Endothelial cell of umbilical vein (primary cell): Measurements from ENCODE around the gene TEAD4. TPM values are rescaled to one million over a fixed set of nuclear protein-coding genes. Genes with fewer than 3 reads are reported as not detected.
A peak's percentile ranks its signal among the peaks of the same experiment; 100 is the strongest.

Experiments used
- BruUV-seq: library from RNA; stranded (reverse); fragments of 400-500 nt; replicated peaks from 2 replicates; lab custom pipeline; 2021; lab: Mats Ljungman, UMichigan
- CTCF ChIA-PET: fragments of 300-600, 350-600 bp; sonication (Branson Sonifier 250); formaldehyde crosslinking; loops from one replicate; lab custom pipeline; 2021; ENCODE audit warnings: antibody characterized with exemption, inconsistent platforms; lab: Charles Lee
- POLR2A ChIA-PET: fragments of 300-600, 350-600 bp; sonication (Branson Sonifier 250); formaldehyde crosslinking; loops from one replicate; lab custom pipeline; 2021; ENCODE audit warnings: antibody characterized with exemption, inconsistent platforms; lab: Charles Lee
- DNase-seq: peaks from one replicate; pipeline ENCODE4 v3.0.0-alpha.2; 2011; ENCODE audit warnings: low read depth, low spot score
- FAIRE-seq: peaks from 2 replicates; lab custom pipeline; 2011; peaks lifted over from hg19 to GRCh38; lab: Jason Lieb, UNC
- H2AFZ ChIP-seq: 2 replicates; pipeline ENCODE4 v1.6.0; 2012; ENCODE audit warnings: low read depth, low read length, control low read depth, inconsistent platforms
- H3K27ac ChIP-seq: 2 replicates; pipeline ENCODE4 v1.5.1; 2011; ENCODE audit warnings: low read depth, mild to moderate bottlenecking, control low read depth, low read length, moderate library complexity; ENCODE audit not compliant: insufficient read depth
- H3K27me3 ChIP-seq, 2 experiments: 2 replicates each; pipeline versions ENCODE4 v1.6.0 to v1.6.1; 2011; ENCODE audit warnings: low read length in 2 of 2, mixed read lengths in 1 of 2; ENCODE audit not compliant: control insufficient read depth in 2 of 2, insufficient read depth in 2 of 2
- H3K36me3 ChIP-seq, 2 experiments: 2 replicates in 1 of 2; 3 replicates in 1 of 2; pipeline ENCODE4 v1.5.1; 2011; ENCODE audit warnings: low read length in 2 of 2, mild to moderate bottlenecking in 1 of 2, moderate library complexity in 1 of 2; ENCODE audit not compliant: control insufficient read depth in 2 of 2, insufficient read depth in 2 of 2; ENCODE audit errors: extremely low read depth in 1 of 2
- H3K4me1 ChIP-seq: 3 replicates; pipeline ENCODE4 v1.5.1; 2011; ENCODE audit warnings: mild to moderate bottlenecking, low read length; ENCODE audit not compliant: control insufficient read depth, insufficient read depth; ENCODE audit errors: extremely low read depth
- H3K4me2 ChIP-seq: 2 replicates; pipeline ENCODE4 v1.6.1; 2011; ENCODE audit warnings: low read length, control low read depth, mixed read lengths; ENCODE audit not compliant: insufficient read depth
- H3K4me3 ChIP-seq, 3 experiments: fragments of 200-600 bp in 1 of 3; sonication (generic), shearing (Covaris generic) in 1 of 3; replicated peaks in 1 of 3; 2 replicates each; pipeline ENCODE4 v1.5.1; 2011 to 2016; ENCODE audit warnings: control low read depth in 3 of 3, low read length in 3 of 3, mild to moderate bottlenecking in 2 of 3, inconsistent platforms in 1 of 3, low read depth in 1 of 3, moderate library complexity in 1 of 3; ENCODE audit not compliant: insufficient read depth in 1 of 3
- H3K79me2 ChIP-seq: 2 replicates; pipeline ENCODE4 v1.6.0; 2012; ENCODE audit warnings: low read length, inconsistent platforms; ENCODE audit not compliant: control insufficient read depth, insufficient read depth
- H3K9ac ChIP-seq: replicated peaks from 2 replicates; pipeline ENCODE3; 2011; ENCODE audit warnings: low read length, control low read depth; ENCODE audit not compliant: insufficient read depth; ENCODE audit errors: extremely low read depth
- H3K9me1 ChIP-seq: replicated peaks from 3 replicates; pipeline ENCODE4 v1.6.0; 2011; ENCODE audit warnings: mild to moderate bottlenecking, low read length; ENCODE audit not compliant: control insufficient read depth, insufficient read depth; ENCODE audit errors: extremely low read depth
- H3K9me3 ChIP-seq: replicated peaks from 2 replicates; pipeline ENCODE4 v1.5.1; 2012; ENCODE audit warnings: low read length, inconsistent platforms; ENCODE audit not compliant: control insufficient read depth, insufficient read depth
- H4K20me1 ChIP-seq: replicated peaks from 2 replicates; pipeline ENCODE3; 2011; ENCODE audit warnings: mild to moderate bottlenecking, low read length; ENCODE audit not compliant: control insufficient read depth, insufficient read depth; ENCODE audit errors: extremely low read depth
- EZH2 ChIP-seq: IDR thresholded peaks from 2 replicates; pipeline ENCODE4 v1.6.1; 2012; ENCODE audit warnings: borderline replicate concordance, low read depth, mild to moderate bottlenecking, moderate library complexity, low read length, inconsistent platforms; ENCODE audit not compliant: severe bottlenecking
- FOS ChIP-seq: IDR thresholded peaks from 2 replicates; pipeline ENCODE4 v1.6.1; 2011; ENCODE audit warnings: mild to moderate bottlenecking, low read length, moderate library complexity, borderline replicate concordance; ENCODE audit not compliant: insufficient read depth
- GATA2 ChIP-seq: IDR thresholded peaks from 2 replicates; pipeline ENCODE4 v1.7.0; 2011; ENCODE audit warnings: low read depth, mild to moderate bottlenecking, moderate library complexity, mixed read lengths, low read length; ENCODE audit not compliant: insufficient read length, insufficient read depth
- JUN ChIP-seq: IDR thresholded peaks from 2 replicates; pipeline ENCODE4 v1.6.1; 2011; ENCODE audit warnings: borderline replicate concordance, low read depth; ENCODE audit not compliant: insufficient read length, insufficient read depth
- MYC ChIP-seq: IDR thresholded peaks from one replicate; pipeline ENCODE4 v1.6.1; 2011; ENCODE audit warnings: mild to moderate bottlenecking, low read depth, low read length
- POLR2A ChIP-seq: IDR thresholded peaks from 2 replicates; pipeline ENCODE4 v1.6.1; 2012; ENCODE audit warnings: low read depth, mild to moderate bottlenecking, control low read depth, low read length
- POLR2AphosphoS5 ChIP-seq: IDR thresholded peaks from 2 replicates; pipeline ENCODE4 v1.6.1; 2012; ENCODE audit warnings: low read depth, mild to moderate bottlenecking, control low read depth, low read length, moderate library complexity; ENCODE audit not compliant: insufficient read depth
- dilution Hi-C: fragments of 300-500 bp; cut with MboI; formaldehyde crosslinking; loops from one replicate; pipeline ENCODE4 v1.15.0; 2019; ENCODE audit warnings: low sequenced_read_pairs; ENCODE audit not compliant: extremely low pct_ligation_motif_present
- intact Hi-C: fragments of 100-400 bp; cut with micrococcal nuclease; formaldehyde crosslinking; loops from one replicate; pipeline ENCODE4 v1.10.0; 2022
- polyA plus RNA-seq, 4 experiments: library from polyadenylated mRNA; depleted of rRNA in 3 of 4; stranded (reverse) in 3 of 4; unstranded in 1 of 4; fragments of >200 nt; gene quantifications; 2 replicates each; pipeline versions ENCODE4 v1.2.1 to v1.2.3, GENCODE V29; 2011 to 2012; ENCODE audit warnings: missing spikeins in 1 of 4
- total RNA-seq: library from RNA; stranded (reverse); gene quantifications from 2 replicates; pipeline ENCODE4 v1.2.3, GENCODE V29; 2021
- TF ChIP-seq, protein P1 (sequence below), 2 donors: IDR thresholded peaks; 1 replicate in 1 of 2; 2 replicates in 1 of 2; pipeline ENCODE4 v1.5.1; 2011; ENCODE audit warnings: low read length in 2 of 2, mild to moderate bottlenecking in 2 of 2, moderate library complexity in 2 of 2, control low read depth in 1 of 2, inconsistent platforms in 1 of 2, low read depth in 1 of 2; ENCODE audit not compliant: insufficient read depth in 1 of 2; ENCODE audit errors: extremely low read depth in 1 of 2

The TEAD4 gene
- total and polyA plus RNA-seq, 2 donors (not counting 3 experiments of a cell fraction or from before 2014, with no cell fraction given): 34.4 to 46.0 TPM

DNA sequence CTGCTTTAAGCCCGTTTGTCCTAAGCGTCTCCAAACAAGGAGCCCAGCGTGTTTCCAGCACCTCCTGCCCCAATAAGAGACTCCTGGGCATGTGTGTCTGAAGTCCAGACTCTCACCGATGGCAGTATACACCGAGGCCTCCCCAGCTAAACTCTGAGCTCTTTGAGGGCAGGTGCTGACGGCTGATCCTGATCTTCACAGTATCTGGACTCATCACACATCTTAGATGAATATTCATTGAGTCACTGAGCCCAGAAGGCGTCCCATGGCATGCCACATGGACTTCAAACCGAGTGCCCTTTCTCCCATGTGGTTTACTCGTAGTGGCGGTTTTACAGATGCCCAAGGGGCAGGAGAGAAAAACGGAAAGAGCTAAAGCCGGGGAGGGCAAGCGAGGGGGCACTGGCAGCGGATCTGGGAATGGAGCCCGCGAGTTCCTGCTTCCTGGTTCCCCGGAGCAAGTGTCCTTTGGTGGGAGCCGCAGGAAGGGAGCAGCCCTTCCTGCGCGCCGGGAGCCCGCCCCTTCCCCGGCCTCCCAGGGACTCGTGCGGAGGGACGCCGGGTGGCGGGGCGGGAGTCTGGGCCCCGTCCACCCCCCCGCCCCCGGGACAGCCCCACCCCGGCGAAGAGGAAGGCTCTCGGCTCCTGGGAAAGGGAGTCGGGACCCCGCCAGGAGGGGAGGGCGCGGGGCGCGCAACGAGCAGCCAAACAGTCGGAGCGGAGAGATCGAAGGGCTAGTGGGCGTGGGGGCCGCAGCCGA lies 585 bp upstream of the TEAD4 start:
- H3K4me3 ChIP-seq: peak overlapping the region; percentile 17 to 68 (median 65)
- BruUV-seq: TSS peak; percentile 82
- H2AFZ ChIP-seq: peak overlapping the region; percentile 75
- intact Hi-C loops (loop anchor here (1.0 to 5.0 kb wide), 4 partner anchors 56 to 111 kb away; partner anchors contain the start of gene TULP3), dilution Hi-C loops (no loop called here)
- H3K4me2 ChIP-seq: peak overlapping the region; percentile 82
- H4K20me1 ChIP-seq: no peaks in the 10 kb centered on the region
- peaks cover 38% of the 10 kb centered on the region for H3K4me1 ChIP-seq
- TF ChIP-seq POLR2AphosphoS5 (peak; percentile 45), GATA2 (peak; percentile 49), MYC (no peak), FOS (no peak), JUN (no peak), POLR2A (peak; percentile 71), EZH2 (no peak)
- TF ChIP-seq, protein P1, sequence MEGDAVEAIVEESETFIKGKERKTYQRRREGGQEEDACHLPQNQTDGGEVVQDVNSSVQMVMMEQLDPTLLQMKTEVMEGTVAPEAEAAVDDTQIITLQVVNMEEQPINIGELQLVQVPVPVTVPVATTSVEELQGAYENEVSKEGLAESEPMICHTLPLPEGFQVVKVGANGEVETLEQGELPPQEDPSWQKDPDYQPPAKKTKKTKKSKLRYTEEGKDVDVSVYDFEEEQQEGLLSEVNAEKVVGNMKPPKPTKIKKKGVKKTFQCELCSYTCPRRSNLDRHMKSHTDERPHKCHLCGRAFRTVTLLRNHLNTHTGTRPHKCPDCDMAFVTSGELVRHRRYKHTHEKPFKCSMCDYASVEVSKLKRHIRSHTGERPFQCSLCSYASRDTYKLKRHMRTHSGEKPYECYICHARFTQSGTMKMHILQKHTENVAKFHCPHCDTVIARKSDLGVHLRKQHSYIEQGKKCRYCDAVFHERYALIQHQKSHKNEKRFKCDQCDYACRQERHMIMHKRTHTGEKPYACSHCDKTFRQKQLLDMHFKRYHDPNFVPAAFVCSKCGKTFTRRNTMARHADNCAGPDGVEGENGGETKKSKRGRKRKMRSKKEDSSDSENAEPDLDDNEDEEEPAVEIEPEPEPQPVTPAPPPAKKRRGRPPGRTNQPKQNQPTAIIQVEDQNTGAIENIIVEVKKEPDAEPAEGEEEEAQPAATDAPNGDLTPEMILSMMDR (IDR thresholded peaks at IDR 0.05; ENCODE audit: extremely low read depth in 1 of 2, insufficient read depth in 1 of 2, low read depth in 1 of 2, low read length in 2 of 2): no peak
- ChIA-PET CTCF (interaction anchor here (0.5 to 2.3 kb wide), 6 partner anchors 14 to 1310 kb away, joined by 3 to 6 read pairs (median 4); no protein-coding TSS in a partner anchor), POLR2A (no interaction called here)
- peak overlapping the region; percentile 59 for H3K9ac ChIP-seq
- no peaks in the 10 kb centered on the region for H3K9me3 ChIP-seq
- H3K27me3 ChIP-seq: no peaks in the 10 kb centered on the region
- H3K79me2 ChIP-seq: peaks cover 32% of the 10 kb centered on the region
- H3K9me1 ChIP-seq: no peaks in the 10 kb centered on the region
- peak overlapping the region; percentile 52 for H3K27ac ChIP-seq
- FAIRE-seq (no peak), DNase-seq (peak; percentile 70)
- no peaks in the 10 kb centered on the region for H3K36me3 ChIP-seq
